C4-2B (cell line): Measurements from ENCODE around the gene RBMX.
A peak's percentile ranks its signal among the peaks of the same experiment; 100 is the strongest.
"Not testable (repeated sequence)": the region's sequence is repeated elsewhere in the genome, so short reads cannot be mapped to it uniquely, and the experiment has no call there.

Experiments used
- H3K27ac ChIP-seq: fragments of 450-650 bp; 2 replicates; pipeline ENCODE4 v1.5.1; 2017
- CTCF ChIP-seq: fragments of 450-650 bp; conservative IDR thresholded peaks from 2 replicates; pipeline ENCODE4 v1.5.1; 2017; ENCODE audit warnings: mild to moderate bottlenecking
- ZFX ChIP-seq: fragments of 450-650 bp; IDR thresholded peaks from 2 replicates; pipeline ENCODE4 v1.6.1; 2017

RBMX gene

DNA sequence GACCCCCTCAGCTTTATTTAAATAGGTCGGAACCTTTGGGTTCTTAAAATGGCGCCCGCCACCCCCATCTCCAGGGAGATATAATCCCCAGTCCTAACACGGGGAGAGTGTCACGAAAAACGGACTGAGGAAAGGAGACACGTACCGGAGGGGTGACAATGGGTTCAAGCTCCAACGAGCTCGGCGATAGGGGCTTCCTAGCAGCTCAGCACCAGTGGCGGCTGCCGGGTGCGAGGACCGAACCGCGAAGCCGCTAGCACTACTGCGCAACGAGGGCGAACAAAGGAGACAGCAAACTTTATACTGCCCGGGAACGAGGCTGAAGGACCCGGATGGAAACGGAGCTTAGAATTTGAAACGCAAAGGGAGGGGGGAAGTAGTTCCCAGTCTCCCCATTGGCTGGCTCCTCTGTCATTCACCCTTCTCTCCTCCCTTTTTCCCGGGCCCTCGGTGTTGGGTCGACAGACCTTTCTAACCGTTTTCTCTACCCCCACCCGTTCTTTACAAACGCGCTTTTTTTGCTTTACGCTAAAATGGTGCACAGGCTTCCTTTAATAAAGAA is at the start of gene RBMX:
RBMX (minus strand) TSS at position 274 of the 562 bp plus-strand sequence. CDS start 1,298 bp downstream, outside the sequence.
- H3K27ac ChIP-seq, result peak within 1 kb of the TSS; percentile 95
- TF ChIP-seq CTCF (no peak), ZFX (no peak)

GRCh38 chrX:136921438-136921837 is 40.9 kb upstream of the RBMX start:
- not testable (repeated sequence) for H3K27ac ChIP-seq

DNA sequence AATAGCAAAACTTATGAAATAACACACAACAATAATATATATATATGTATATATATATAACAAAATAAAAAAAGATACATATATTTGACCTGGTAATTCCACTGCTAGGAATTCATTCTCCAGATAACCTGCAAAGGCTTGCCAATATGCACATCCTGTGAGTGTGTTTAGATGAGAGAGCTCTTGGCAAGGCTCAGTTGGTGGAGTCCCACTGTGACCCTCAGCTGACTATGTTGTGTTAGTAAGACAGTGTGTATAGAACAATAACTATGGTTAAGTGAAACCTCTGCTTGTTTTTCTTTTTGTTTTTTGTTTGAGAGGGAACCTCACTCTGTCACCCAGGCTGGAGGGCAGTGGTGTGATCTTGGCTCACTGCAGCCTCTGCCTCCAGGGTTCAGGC is 39.5 kb upstream of the RBMX start:
- no peak overlapping the region for H3K27ac ChIP-seq
- TF ChIP-seq CTCF, result no peak
- TF ChIP-seq ZFX, result no peak

DNA sequence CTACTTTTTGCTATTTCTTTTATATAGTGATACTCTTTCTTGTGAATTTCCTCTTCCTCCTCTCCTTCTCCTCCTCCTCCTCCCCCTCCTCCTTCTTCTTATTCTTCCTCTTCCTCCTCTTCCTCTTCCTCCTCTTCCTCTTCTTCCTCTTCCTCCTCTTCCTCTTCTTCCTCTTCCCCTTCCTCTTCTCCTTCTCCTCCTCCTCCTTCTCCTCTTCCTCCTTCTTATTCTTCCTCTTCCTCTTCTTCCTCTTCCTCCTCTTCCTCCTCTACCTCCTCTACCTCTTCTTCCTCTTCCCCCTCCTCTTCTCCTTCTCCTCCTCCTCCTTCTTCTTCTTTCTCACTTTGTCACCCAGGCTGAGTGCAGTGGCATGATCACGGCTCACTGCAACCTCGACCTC is 36.3 kb upstream of the RBMX start:
- H3K27ac ChIP-seq, result no peak overlapping the region
- TF ChIP-seq ZFX (no peak), CTCF (no peak)

- not testable (repeated sequence) for H3K27ac ChIP-seq
Measured at GRCh38 chrX:136911661-136912060, 31.1 kb upstream of the RBMX start.

DNA sequence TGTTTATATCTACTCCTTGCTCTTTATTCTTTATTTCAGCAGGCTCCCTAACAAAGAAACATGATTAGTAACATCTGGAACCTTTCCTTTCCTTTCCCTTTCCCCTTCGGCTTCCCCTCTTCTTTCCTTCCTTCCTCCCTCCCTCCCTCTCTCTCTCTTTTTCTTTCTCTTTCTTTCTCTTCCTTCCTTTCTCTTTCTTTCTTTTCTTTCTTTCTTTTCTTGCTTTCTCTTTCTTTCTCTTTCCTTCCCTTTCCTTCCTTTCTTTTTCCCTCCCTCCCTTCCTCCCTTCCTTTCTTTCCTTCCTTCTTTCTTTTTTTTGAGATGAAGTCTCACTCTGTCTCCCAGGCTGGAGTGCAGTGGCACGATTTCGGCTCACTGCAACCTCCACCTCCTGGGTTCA is 30.7 kb upstream of the RBMX start:
- no peak for TF ChIP-seq CTCF
- no peak for TF ChIP-seq ZFX
- H3K27ac ChIP-seq, result no peak overlapping the region

- TF ChIP-seq ZFX, result no peak
- no peak overlapping the region for H3K27ac ChIP-seq
Measured at GRCh38 chrX:136910565-136911035, 30.1 kb upstream of the RBMX start.

GRCh38 chrX:136909706-136910564 is 29.4 kb upstream of the RBMX start:
- TF ChIP-seq ZFX, result no peak
- TF ChIP-seq CTCF, result no peak

More at GRCh38 chrX:136909706-136910564, 29.4 kb upstream of the RBMX start:
- H3K27ac ChIP-seq, result peak overlapping the region; percentile 78
